ENCODE measurements around the gene RADIL. TPM values are rescaled to one million over a fixed set of nuclear protein-coding genes. Genes with fewer than 3 reads are reported as not detected.

The RADIL gene
- total RNA-seq, 1 donor from 2014 or later: 0.86 TPM

GRCh38 chr7:4833691-4834600, 49.6 kb downstream of the RADIL start:
- Mint-ChIP-seq H3K9me3 (ENCODE audit: unreplicated experiment) (no peaks in the 10 kb centered on the region), H3K27me3 (ENCODE audit: low read depth, unreplicated experiment) (peaks cover 17% of the 10 kb centered on the region), H3K27ac (ENCODE audit: unreplicated experiment) (no peak overlapping the region), H3K36me3 (ENCODE audit: low read depth, unreplicated experiment) (no peaks in the 10 kb centered on the region), H3K4me3 (ENCODE audit: unreplicated experiment) (no peak overlapping the region), H3K4me1 (ENCODE audit: low read depth, unreplicated experiment) (peaks cover 6% of the 10 kb centered on the region)
- H3K36me3 ChIP-seq (ENCODE audit: insufficient read depth, low read length): no peaks in the 10 kb centered on the region
- DNase-seq (ENCODE audit: low read depth): no peak
- H3K9ac ChIP-seq (ENCODE audit: low read length): no peak overlapping the region
- H4K20me1 ChIP-seq (ENCODE audit: insufficient read depth, low read length): no peaks in the 10 kb centered on the region
- H3K4me2 ChIP-seq (ENCODE audit: low read length): no peak overlapping the region
- no peaks in the 10 kb centered on the region for H3K79me2 ChIP-seq (ENCODE audit: insufficient read depth, low read length)
- H3K4me1 ChIP-seq (ENCODE audit: insufficient read depth, low read length): no peaks in the 10 kb centered on the region
- FAIRE-seq: no peak
- no peaks in the 10 kb centered on the region for H3K9me3 ChIP-seq (ENCODE audit: insufficient read depth, low read depth, low read length)
- TF ChIP-seq EZH2 (IDR thresholded peaks at IDR 0.05; ENCODE audit: insufficient read depth, low read length) (no peak), CTCF (IDR thresholded peaks at IDR 0.05; ENCODE audit: insufficient read depth, low read depth, low read length) (no peak)
- H3K27me3 ChIP-seq (ENCODE audit: insufficient read depth, low read length): no peaks in the 10 kb centered on the region
- H2AFZ ChIP-seq (ENCODE audit: low read depth, low read length): no peak overlapping the region
- H3K27ac ChIP-seq (ENCODE audit: low read depth, low read length): no peak overlapping the region
- H3K4me3 ChIP-seq (ENCODE audit: insufficient read depth, low read depth, low read length): no peak overlapping the region

- DNase-seq (ENCODE audit: low read depth) (no peak), FAIRE-seq (no peak)
- H3K4me3 ChIP-seq (ENCODE audit: insufficient read depth, low read depth, low read length): no peak overlapping the region
- H4K20me1 ChIP-seq (ENCODE audit: insufficient read depth, low read length): no peaks in the 10 kb centered on the region
- Mint-ChIP-seq H3K4me1 (ENCODE audit: low read depth, unreplicated experiment) (peaks cover 6% of the 10 kb centered on the region), H3K4me3 (ENCODE audit: unreplicated experiment) (no peak overlapping the region), H3K36me3 (ENCODE audit: low read depth, unreplicated experiment) (no peaks in the 10 kb centered on the region), H3K27ac (ENCODE audit: unreplicated experiment) (no peak overlapping the region), H3K9me3 (ENCODE audit: unreplicated experiment) (no peaks in the 10 kb centered on the region), H3K27me3 (ENCODE audit: low read depth, unreplicated experiment) (peaks cover 21% of the 10 kb centered on the region)
- H3K9me3 ChIP-seq (ENCODE audit: insufficient read depth, low read depth, low read length): no peaks in the 10 kb centered on the region
- no peak overlapping the region for H2AFZ ChIP-seq (ENCODE audit: low read depth, low read length)
- H3K79me2 ChIP-seq (ENCODE audit: insufficient read depth, low read length): no peaks in the 10 kb centered on the region
- H3K4me1 ChIP-seq (ENCODE audit: insufficient read depth, low read length): no peaks in the 10 kb centered on the region
- no peaks in the 10 kb centered on the region for H3K27me3 ChIP-seq (ENCODE audit: insufficient read depth, low read length)
- TF ChIP-seq EZH2 (IDR thresholded peaks at IDR 0.05; ENCODE audit: insufficient read depth, low read length): no peak
- TF ChIP-seq CTCF (IDR thresholded peaks at IDR 0.05; ENCODE audit: insufficient read depth, low read depth, low read length): no peak
- no peaks in the 10 kb centered on the region for H3K36me3 ChIP-seq (ENCODE audit: insufficient read depth, low read length)
- no peak overlapping the region for H3K27ac ChIP-seq (ENCODE audit: low read depth, low read length)
- H3K9ac ChIP-seq (ENCODE audit: low read length): no peak overlapping the region
- no peak overlapping the region for H3K4me2 ChIP-seq (ENCODE audit: low read length)
Measured at GRCh38 chr7:4833176-4833575, 50.3 kb downstream of the RADIL start.

GRCh38 chr7:4832711-4833110, 50.8 kb downstream of the RADIL start:
- DNase-seq (ENCODE audit: low read depth): no peak
- no peaks in the 10 kb centered on the region for H3K9me3 Mint-ChIP-seq (ENCODE audit: unreplicated experiment)
- H3K27me3 ChIP-seq (ENCODE audit: insufficient read depth, low read length): no peaks in the 10 kb centered on the region
- no peak overlapping the region for H3K27ac ChIP-seq (ENCODE audit: low read depth, low read length)
- no peaks in the 10 kb centered on the region for H3K79me2 ChIP-seq (ENCODE audit: insufficient read depth, low read length)
- no peak overlapping the region for H3K4me3 Mint-ChIP-seq (ENCODE audit: unreplicated experiment)
- H3K36me3 Mint-ChIP-seq (ENCODE audit: low read depth, unreplicated experiment): no peaks in the 10 kb centered on the region
- H3K9me3 ChIP-seq (ENCODE audit: insufficient read depth, low read depth, low read length): no peaks in the 10 kb centered on the region
- no peak overlapping the region for H3K27ac Mint-ChIP-seq (ENCODE audit: unreplicated experiment)
- peaks cover 6% of the 10 kb centered on the region for H3K4me1 Mint-ChIP-seq (ENCODE audit: low read depth, unreplicated experiment)
- no peak overlapping the region for H3K4me3 ChIP-seq (ENCODE audit: insufficient read depth, low read depth, low read length)
- no peaks in the 10 kb centered on the region for H3K36me3 ChIP-seq (ENCODE audit: insufficient read depth, low read length)
- peaks cover 21% of the 10 kb centered on the region for H3K27me3 Mint-ChIP-seq (ENCODE audit: low read depth, unreplicated experiment)
- H3K4me2 ChIP-seq (ENCODE audit: low read length): no peak overlapping the region
- no peaks in the 10 kb centered on the region for H4K20me1 ChIP-seq (ENCODE audit: insufficient read depth, low read length)
- no peak overlapping the region for H3K9ac ChIP-seq (ENCODE audit: low read length)
- FAIRE-seq: no peak
- TF ChIP-seq CTCF (IDR thresholded peaks at IDR 0.05; ENCODE audit: insufficient read depth, low read depth, low read length) (no peak), EZH2 (IDR thresholded peaks at IDR 0.05; ENCODE audit: insufficient read depth, low read length) (no peak)
- no peaks in the 10 kb centered on the region for H3K4me1 ChIP-seq (ENCODE audit: insufficient read depth, low read length)
- H2AFZ ChIP-seq (ENCODE audit: low read depth, low read length): no peak overlapping the region
